GM19099 (cell line): ENCODE measurements around the gene PDE4D.

Source experiments
- POLR2A ChIP-seq: IDR thresholded peaks from 3 replicates; pipeline ENCODE4 v1.6.1; 2011; ENCODE audit warnings: low read depth; ENCODE audit not compliant: insufficient read length; ENCODE audit errors: extremely low read depth

The PDE4D gene

GRCh38 chr5:59089767-59090166, 803.8 kb downstream of the PDE4D start:
- TF ChIP-seq POLR2A, result no peak

GRCh38 chr5:59088546-59088945, 805.0 kb downstream of the PDE4D start:
- no peak for TF ChIP-seq POLR2A

GRCh38 chr5:59086024-59086423, 807.5 kb downstream of the PDE4D start:
- TF ChIP-seq POLR2A, result no peak

GRCh38 chr5:59081693-59082092, 811.8 kb downstream of the PDE4D start:
- no peak for TF ChIP-seq POLR2A

GRCh38 chr5:59079622-59080620, 813.6 kb downstream of the PDE4D start:
- no peak for TF ChIP-seq POLR2A

- no peak for TF ChIP-seq POLR2A
These were observed 821.6 kb downstream of the PDE4D start for GRCh38 chr5:59071755-59072549.

GRCh38 chr5:59069438-59070079, 824.0 kb downstream of the PDE4D start:
- no peak for TF ChIP-seq POLR2A

- no peak for TF ChIP-seq POLR2A
These were observed 825.4 kb downstream of the PDE4D start for GRCh38 chr5:59067956-59068656.

- TF ChIP-seq POLR2A, result no peak
These were observed 827.0 kb downstream of the PDE4D start for GRCh38 chr5:59066367-59067163.

GRCh38 chr5:59065554-59065953, 828.0 kb downstream of the PDE4D start:
- TF ChIP-seq POLR2A, result no peak

- TF ChIP-seq POLR2A, result no peak
These were observed 829.2 kb downstream of the PDE4D start for GRCh38 chr5:59064293-59064692.

GRCh38 chr5:59062986-59063683, 830.4 kb downstream of the PDE4D start:
- TF ChIP-seq POLR2A, result no peak

GRCh38 chr5:59061377-59061776, 832.1 kb downstream of the PDE4D start:
- no peak for TF ChIP-seq POLR2A
